ENCODE data around the gene COG4.
A peak's percentile ranks its signal among the peaks of the same experiment; 100 is the strongest.

The COG4 gene

DNA sequence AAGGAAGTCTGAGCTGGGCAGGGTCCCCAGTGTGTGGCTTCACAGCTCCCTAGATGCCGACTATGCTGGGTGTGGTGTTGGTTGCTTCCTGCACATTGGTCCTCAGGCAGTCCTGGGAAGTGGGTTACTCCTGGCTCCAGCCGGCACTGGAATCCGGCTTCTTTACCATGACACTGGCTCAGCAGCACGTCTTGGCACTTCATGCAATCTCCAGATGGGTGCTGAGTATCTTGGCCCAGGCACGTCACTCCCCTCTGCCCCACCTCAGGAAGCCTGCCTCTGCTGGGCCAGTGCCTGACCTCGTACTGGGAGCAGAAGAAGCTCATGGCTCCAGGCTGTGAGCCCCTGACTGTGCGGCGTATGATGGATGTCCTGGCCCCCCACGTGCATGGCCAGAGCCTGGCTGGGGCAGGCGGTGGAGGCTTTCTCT lies 44.4 kb downstream of the COG4 start:
- DNase-seq (ENCODE audit: low read depth), result no peak

DNA sequence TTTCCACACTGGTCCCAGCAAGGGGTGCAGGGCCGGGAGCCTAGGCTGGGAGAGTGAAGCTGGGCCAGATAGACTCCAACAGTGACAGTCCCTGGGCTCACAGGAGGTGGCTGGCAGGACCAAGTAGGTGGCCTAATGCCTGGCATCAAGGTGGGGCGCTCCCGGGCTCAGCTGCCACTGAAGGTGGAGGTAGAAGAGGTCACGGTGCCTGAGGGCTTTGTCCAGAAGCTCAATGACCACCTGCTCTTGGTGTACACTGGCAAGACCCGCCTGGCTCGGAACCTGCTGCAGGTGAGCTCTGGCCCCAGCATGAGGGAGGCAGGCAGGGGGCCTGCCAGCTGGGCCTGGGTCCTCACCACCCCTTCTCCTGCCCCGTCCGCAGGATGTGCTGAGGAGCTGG lies 45.2 kb downstream of the COG4 start:
- DNase-seq (ENCODE audit: low read depth), result no peak

DNA sequence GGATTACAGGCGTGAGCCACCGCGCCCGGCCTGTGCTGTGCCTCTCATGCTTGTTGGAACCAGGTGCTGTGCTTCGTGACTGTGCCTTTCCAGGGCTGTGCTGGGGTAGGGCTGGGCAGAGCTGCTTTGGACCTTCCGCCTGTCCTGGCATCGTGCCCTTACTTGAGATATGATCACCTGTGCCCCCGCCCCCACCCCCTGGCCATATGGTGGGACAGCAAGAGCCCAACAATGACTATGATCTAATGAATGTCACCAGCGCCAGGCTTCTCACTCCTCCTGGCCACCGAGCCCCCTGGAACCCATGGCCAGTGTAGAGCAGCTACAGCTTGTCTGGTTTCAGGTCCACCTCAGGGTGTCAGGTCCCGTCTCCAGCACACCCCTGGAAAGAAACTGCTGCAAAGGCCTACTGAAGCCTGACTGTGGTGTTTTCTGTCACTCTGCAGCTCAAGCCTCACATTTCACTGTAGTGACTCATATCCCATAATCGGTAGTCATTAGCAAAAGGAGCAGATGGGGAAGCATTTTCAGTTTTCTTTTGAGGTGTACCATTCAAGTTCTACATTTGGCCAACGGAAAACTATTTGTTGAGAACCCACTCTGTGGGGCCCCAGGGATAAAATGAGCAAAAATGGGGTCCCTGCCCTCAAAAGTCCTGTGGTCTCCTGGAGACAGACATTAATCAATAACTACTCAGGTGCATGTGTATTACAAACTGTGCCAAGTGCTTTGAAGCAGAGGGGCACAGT lies 46.9 kb downstream of the COG4 start:
- DNase-seq (ENCODE audit: low read depth), result peak; percentile 67

DNA sequence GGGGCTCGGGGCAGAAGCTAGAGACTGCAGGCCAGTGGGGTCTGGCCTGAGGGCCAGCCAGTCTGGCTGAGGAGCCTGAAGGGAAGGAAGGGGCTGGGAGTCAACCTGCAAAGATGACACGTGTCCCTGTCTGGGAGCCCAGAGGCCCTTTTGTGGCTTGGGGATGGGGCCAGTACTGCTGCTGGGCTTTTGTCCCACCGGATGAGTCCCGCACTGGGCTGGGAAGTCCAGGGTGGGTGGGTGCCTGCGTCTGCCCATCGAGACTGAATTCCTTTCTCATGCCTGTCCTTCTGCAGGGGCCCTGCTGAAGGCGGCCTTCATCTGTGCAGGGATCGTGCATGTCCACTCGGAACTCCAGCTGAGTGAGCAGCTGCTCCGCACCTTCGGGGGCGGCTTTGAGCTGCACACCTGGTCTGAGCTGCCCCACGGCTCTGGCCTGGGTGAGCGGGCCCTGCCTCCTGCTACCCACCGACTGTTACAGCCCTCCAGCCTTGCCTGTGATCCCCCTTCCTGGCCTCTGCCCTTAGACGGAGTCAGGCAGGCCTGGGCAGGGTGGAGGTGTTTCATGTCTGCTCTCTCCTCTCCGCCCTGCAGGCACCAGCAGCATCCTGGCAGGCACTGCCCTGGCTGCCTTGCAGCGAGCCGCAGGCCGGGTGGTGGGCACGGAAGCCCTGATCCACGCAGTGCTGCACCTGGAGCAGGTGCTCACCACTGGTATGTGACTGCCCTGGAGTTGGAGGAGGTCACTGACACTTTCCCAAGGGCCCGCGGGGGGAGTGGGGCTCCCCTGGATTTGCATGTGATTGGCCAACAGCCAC lies 48.1 kb downstream of the COG4 start:
- DNase-seq (ENCODE audit: low read depth), result no peak

DNA sequence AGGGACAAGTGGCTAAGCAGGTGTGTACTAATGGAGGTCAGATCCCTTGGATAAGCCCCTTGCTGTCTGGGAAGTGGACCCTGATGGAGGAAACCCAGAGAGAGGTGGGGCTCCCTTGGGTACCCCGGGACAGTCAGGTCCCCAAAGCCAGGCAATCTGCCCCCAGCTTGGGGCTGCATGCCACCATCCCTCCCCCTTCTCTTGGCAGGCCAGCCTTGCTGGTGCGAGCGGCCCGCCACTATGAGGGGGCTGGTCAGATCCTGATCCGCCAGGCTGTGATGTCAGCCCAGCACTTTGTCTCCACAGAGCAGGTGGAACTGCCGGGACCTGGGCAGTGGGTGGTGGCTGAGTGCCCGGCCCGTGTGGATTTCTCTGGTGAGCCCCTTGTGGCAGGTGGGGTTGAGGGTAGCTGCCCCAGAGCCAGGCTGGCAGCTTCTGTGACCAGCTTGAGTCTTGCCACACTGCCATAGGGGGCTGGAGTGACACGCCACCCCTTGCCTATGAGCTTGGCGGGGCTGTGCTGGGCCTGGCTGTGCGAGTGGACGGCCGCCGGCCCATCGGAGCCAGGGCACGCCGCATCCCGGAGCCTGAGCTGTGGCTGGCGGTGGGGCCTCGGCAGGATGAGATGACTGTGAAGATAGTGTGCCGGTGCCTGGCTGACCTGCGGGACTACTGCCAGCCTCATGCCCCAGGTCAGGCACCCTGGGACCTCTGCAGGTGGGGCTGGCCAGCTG lies 48.9 kb downstream of the COG4 start:
- no peak for DNase-seq (ENCODE audit: low read depth)

DNA sequence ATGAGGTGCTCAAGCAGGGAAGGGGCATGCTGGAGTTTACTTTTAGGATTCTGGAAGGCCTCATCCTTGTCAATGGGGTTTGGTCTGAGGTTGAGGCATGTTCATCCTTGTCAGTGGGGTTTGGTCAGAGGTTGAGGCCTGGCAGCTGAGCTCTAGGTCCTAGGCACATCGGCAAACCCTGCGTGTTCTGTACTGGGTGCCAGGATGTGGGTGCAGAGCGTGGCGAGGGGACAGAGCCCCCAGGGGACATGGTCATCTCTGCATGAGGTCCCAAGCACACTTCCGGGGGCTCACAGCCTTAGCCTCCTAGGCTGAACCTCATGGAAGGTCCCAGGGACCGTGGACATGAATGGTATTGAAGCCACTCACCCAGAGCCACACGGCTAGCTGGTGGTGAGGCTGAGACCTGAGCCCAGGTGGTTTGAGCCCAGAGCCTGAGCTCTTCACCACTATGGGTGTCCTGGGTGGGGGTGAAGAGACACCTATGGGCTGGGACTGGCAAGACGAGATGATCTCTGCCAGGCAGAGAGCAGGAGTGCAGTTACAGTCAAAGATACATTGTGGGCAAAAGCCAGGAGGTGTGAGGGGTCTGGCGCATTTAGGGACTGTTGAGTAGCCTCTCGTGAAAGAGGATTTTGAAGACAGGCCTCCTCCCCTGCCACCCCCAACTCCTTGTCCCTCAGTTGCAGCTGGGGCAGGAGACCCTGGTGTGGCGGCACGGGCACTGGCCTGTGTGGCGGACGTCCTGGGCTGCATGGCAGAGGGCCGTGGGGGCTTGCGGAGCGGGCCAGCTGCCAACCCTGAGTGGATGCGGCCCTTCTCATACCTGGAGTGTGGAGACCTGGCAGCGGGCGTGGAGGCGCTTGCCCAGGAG lies 49.7 kb downstream of the COG4 start:
- no peak for DNase-seq (ENCODE audit: low read depth)

DNA sequence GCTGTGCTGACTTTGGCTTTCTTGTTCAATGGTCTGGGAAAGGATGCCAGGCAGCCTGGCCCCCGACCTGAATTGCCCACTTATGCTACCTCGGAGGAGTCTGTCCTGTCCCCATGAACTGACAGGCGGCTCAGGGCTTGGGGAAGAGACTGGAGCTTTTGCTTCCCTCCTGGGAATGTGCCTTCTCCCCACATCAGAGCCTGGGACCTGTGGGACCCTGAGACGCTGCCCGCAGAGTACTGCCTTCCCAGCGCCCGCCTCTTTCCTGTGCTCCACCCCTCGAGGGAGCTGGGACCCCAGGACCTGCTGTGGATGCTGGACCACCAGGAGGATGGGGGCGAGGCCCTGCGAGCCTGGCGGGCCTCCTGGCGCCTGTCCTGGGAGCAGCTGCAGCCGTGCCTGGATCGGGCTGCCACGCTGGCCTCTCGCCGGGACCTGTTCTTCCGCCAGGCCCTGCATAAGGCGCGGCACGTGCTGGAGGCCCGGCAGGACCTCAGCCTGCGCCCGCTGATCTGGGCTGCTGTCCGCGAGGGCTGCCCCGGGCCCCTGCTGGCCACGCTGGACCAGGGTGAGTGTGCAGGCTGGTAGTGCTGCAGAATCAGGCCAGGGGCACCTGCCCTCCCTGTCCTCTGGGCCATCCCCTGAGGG lies 50.4 kb downstream of the COG4 start:
- DNase-seq (ENCODE audit: low read depth), result no peak

DNA sequence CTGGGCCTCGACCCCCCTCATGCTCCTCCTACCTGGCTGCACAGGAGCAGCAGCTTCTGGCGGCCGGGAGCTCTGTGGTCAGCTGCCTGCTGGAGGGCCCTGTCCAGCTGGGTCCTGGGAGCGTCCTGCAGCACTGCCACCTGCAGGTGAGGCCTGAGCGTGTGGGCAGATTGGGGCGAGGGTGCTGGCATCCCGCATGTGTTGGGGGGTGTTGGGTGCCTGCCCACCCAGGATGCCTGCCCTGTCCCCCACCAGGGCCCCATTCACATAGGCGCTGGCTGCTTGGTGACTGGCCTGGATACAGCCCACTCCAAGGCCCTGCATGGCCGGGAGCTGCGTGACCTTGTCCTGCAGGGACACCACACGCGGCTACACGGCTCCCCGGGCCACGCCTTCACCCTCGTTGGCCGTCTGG lies 52.4 kb downstream of the COG4 start:
- DNase-seq (ENCODE audit: low read depth), result no peak

DNA sequence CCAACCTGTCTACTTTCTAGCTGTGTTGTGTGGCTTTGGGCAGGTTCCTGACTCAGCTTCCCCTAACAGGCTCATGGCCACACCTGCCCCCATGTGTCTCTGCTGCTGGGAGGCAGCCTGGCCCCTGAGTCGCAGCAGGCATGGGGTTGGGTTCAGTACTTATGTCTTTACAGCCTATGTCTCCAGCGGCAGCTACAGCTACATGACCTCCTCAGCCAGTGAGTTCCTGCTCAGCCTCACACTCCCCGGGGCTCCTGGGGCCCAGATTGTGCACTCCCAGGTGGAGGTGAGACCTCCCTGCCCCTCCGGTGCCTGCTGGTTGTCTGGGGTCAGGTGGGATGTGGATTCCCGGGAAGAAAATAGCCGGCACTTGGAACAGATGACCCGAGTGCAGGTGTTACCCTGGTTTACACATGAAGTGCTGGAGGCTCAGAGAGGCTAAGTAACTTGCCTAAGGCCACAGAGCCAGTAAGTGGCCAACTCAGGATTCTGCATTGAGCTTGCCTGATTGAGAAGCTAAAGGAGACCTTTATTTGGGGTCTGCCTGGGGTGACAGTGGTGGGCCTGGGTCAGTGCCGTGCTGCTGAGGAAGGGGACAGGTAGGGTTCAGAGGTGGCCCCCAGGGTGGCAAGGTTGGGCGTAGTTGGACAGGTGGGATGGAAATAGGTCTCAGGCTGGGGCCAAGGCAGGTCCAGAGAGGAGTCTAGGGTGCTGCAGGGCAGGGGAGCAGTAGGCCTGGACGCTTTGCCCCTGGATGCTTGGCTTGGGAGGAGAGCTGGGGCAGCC lies 53.0 kb downstream of the COG4 start:
- no peak for DNase-seq (ENCODE audit: low read depth)

DNA sequence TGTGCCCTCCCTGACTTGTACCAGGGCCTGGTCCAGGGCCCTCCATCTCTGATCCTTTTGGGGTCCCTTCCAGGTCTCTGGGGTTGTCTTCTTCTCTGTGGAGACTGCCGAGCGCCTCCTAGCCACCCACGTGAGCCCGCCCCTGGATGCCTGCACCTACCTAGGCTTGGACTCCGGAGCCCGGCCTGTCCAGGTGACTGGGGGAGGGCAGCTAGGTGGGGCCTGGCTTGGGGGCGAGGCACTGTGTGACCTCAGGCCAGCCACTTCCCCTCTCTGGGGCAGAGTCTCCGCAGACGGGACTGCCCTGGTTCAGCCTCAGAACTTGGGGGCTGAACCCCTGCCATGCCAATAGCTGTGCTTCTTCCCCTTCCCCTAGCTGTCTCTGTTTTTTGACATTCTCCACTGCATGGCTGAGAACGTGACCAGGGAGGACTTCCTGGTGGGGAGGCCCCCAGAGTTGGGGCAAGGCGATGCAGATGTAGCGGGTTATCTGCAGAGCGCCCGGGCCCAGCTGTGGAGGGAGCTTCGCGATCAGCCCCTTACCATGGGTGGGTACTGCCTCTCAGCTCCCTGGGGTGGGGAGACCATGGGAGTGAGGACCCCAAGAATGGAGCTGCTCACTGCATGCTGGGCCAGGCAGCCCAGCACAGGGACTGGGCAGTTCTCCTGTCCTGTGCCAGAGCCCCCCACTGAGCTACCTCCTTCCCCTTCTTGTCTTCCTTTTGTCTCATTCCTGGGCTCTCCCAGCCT lies 54.4 kb downstream of the COG4 start:
- DNase-seq (ENCODE audit: low read depth), result no peak

DNA sequence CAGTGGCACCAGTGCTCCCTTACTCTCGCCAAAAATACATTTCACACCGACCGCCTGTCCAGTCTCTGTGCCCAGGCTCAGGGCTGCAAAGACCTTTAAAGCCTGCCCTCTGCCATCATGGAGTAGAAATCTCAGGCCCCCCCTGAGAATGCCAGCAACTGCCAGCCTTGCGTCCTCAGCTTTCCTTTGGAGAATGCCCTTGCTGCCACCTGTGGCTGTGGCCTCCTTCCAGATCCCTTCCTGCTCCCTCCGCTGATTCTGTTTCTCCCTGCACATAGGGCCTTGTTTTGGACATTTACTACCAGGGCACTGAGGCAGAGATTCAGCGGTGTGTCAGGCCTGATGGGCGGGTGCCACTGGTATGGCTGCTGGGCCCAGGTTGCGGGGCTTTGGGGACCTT lies 55.7 kb downstream of the COG4 start:
- DNase-seq (ENCODE audit: low read depth), result no peak

DNA sequence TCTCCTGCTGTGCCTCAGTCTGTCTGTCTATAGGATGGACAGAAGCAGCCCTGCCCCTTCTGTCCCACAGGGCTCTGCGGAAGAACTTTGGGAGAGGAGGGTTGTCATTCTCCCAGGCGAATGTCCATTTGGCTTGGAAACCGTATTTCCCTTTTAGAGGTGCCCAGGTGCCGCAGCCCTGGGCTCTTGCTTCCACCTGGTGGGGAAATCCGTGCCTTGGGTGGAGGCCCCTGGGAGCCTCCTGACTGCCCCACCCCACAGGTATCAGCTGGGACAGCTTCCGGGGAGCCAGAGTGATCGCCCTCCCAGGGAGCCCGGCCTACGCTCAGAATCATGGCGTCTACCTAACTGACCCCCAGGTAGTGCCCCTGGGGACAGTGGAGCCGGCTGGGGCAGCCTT lies 56.2 kb downstream of the COG4 start:
- DNase-seq (ENCODE audit: low read depth), result no peak

DNA sequence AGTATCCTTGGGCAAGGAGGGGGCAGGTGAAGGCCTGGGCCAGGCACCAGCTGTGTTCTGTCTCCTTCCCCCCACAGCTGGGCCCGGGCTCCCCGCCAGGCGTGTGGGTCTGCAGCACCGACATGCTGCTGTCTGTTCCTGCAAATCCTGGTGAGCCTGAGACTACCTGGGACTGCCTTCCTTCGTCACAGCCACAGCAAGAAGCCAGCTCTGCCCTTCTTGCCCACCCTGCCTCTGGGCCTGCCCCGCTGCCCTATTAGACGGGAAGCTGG lies 56.6 kb downstream of the COG4 start:
- DNase-seq (ENCODE audit: low read depth), result no peak

DNA sequence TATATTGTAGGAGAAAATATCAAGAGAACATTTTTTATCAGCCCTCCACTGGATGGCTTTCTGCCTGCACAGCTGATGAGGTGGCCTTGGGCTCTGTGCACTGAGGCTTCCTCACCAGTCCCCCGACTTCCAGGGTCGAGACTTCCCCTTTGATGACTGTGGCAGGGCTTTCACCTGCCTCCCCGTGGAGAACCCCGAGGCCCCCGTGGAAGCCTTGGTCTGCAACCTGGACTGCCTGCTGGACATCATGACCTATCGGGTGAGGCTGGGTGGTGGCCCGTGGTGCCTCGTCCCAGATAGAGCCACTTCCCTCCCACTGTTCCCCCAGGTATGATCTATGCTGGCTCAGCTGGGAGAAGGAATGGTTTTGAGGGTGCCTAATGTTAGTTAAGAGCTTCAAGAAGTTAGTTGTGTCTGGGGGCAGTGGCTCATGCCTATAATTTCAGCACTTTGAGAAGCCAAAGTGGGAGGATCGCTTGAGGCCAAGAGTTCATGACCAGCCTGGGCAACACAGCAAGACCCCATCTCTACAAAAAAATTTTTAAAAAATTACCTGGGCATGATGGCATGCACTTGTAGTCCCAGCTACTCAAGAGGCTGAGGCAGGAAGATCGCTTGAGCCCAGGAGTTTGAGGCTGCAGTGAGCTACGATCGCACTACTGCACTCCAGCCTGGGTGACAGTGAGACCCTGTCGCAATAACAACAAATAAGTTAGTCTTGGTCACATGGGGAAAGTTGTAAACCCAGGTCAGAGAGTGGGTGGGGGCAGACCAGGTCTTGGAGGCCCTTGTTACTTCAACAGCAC lies 57.2 kb downstream of the COG4 start:
- DNase-seq (ENCODE audit: low read depth), result no peak

DNA sequence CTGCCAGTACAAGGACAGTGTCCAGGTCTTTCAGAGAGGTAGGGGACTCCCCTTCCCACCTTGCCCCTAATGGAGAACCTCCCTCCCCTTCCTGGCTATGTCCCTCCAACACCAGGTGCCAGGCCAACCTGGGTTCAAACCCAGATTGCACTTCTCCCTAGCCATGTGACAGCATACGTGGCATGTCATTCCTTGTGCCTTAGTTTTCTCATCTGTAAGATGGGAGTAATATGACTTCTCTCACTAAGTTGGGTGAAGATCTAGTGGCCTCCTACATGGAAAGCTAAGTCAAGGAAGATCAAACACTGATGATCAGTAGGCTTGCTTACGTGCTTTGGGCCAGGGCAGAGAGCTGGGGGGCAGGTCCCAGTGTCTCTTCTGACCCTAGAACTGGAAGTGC lies 60.1 kb downstream of the COG4 start:
- no peak for DNase-seq (ENCODE audit: low read depth)

DNA sequence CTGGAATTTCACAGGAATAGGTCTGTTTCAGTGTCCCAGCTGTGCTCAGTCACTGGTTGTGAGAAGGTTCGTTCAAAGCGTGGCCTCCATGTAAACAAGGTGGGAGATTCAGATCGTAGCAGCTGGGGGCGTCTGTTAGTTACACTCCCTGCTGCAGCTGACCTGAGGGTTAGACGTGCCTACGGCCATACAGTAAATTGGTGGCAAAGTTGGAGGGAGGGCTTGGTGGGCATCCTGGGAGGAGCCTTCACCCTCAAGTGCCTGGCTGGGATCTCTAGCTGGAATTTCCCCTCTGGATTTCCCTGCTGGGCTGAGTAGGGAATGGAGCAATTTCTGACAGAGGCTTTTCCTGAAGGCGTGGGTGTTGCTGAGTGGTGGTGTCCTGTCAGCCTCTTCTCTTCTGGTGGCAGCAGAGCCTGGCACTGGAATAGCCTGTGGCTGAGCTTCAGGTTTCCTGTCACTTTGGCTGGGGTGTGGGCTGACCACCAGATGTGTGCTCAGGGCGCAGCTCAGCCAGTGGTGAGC lies 62.6 kb downstream of the COG4 start:
- DNase-seq (ENCODE audit: low read depth), result no peak

DNA sequence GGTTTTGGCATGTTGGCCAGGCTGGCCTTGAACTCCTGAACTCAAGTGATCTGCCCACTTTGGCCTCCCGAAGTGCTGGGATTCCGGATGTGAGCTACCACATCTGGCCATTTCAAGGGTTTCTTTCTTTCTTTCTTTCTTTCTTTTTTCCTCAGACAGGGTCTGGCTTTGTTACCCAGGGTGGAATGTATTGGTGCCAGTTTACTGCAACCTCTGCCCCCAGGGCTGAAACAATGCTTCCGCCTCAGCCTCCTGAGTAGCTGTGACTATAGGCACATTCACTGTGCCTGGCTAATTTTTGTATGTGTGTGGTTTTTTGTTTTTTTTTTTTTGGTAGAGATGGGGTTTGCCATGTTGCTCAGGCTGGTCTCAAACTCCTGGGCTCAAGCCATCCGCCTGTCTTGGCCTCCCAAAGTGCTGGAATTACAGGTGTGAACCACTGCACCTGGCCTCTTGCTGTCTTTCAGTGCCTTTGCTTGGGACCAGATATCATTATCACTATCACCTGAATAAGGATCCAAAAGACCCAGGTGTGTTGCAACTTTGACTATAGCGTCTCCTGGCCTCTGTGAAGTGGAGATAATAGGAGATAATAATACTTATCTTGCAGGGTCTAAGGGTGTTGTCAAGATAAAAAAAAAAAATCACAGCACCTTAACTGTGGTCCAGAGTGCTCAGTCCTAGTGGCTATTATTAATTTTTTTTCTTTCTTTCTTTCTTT lies 65.7 kb downstream of the COG4 start:
- DNase-seq (ENCODE audit: low read depth), result no peak

DNA sequence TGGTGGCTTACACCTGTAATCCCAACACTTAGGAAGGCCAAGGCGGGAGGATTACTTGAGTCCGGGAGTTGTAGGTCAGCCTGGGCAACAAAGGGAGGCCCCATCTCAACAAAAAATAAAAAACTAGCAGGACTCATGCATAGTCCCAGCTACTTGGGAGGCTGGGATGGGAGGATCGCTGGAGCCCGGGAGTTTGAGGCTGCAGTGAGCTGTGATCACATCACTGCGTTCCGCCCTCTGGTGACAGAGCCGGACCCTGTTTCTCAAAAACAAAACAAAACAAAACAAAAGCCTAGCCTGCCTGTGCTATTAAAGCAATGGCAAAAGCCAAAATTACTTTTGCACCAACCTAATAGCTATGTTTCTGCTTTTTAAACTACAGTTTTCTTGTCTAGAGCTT lies 67.4 kb downstream of the COG4 start:
- DNase-seq (ENCODE audit: low read depth), result no peak
